MCF 10A (cell line): ENCODE measurements around the gene ZNF76. TPM values are rescaled to one million over a fixed set of nuclear protein-coding genes. Genes with fewer than 3 reads are reported as not detected.

Source experiments
- BruUV-seq: library from RNA; stranded (reverse); fragments of 400-500 nt; replicated peaks from 2 replicates; lab custom pipeline; 2021; lab: Mats Ljungman, UMichigan
- CTCF ChIA-PET: fragments of 300-600 bp; sonication (Branson Sonifier 250); formaldehyde crosslinking; extraction: SDS; loops from one replicate; lab custom pipeline; 2021; ENCODE audit warnings: antibody characterized with exemption, inconsistent platforms; lab: Yijun Ruan, JAX
- POLR2A ChIA-PET: fragments of 300-600, 350-650 bp; sonication (Branson Sonifier 250); formaldehyde crosslinking; extraction: SDS; loops from one replicate; lab custom pipeline; 2020; ENCODE audit warnings: antibody characterized with exemption, inconsistent platforms; lab: Yijun Ruan, JAX
- DNase-seq: peaks from one replicate; pipeline ENCODE4 v3.0.0-alpha.2; 2018; ENCODE audit not compliant: unreplicated experiment
- H3K27ac Mint-ChIP-seq: one replicate; pipeline ENCODE4 v1.8.0; 2022; ENCODE audit warnings: mild to moderate bottlenecking, low read depth, mixed read lengths; ENCODE audit not compliant: unreplicated experiment
- H3K27me3 Mint-ChIP-seq: one replicate; pipeline ENCODE4 v1.8.0; 2022; ENCODE audit warnings: mixed read lengths; ENCODE audit not compliant: insufficient read depth, unreplicated experiment
- H3K36me3 Mint-ChIP-seq: one replicate; pipeline ENCODE4 v1.8.0; 2022; ENCODE audit warnings: mild to moderate bottlenecking, moderate library complexity, mixed read lengths; ENCODE audit not compliant: insufficient read depth, unreplicated experiment
- H3K4me1 Mint-ChIP-seq: one replicate; pipeline ENCODE4 v1.8.0; 2022; ENCODE audit warnings: mixed read lengths; ENCODE audit not compliant: insufficient read depth, unreplicated experiment
- H3K4me3 Mint-ChIP-seq: one replicate; pipeline ENCODE4 v1.8.0; 2022; ENCODE audit warnings: mild to moderate bottlenecking, moderate library complexity, mixed read lengths; ENCODE audit not compliant: unreplicated experiment
- H3K9me3 Mint-ChIP-seq: one replicate; pipeline ENCODE4 v1.8.0; 2022; ENCODE audit warnings: mixed read lengths; ENCODE audit not compliant: unreplicated experiment
- intact Hi-C: fragments of 100-400 bp; cut with micrococcal nuclease; formaldehyde crosslinking; loops from 2 replicates; pipeline ENCODE4 v1.14.1; 2022
- total RNA-seq: library from RNA; stranded (reverse); gene quantifications from 2 replicates; pipeline ENCODE4 v1.2.3, GENCODE V29; 2022
- TF ChIP-seq, protein P1 (sequence below): fragments of 200-600 bp; IDR thresholded peaks from one replicate; pipeline ENCODE4 v1.8.0; 2022; ENCODE audit warnings: antibody characterized with exemption, mild to moderate bottlenecking; ENCODE audit not compliant: unreplicated experiment

Gene ZNF76
- total RNA-seq, 1 experiment from 2014 or later: 28.0 TPM

DNA sequence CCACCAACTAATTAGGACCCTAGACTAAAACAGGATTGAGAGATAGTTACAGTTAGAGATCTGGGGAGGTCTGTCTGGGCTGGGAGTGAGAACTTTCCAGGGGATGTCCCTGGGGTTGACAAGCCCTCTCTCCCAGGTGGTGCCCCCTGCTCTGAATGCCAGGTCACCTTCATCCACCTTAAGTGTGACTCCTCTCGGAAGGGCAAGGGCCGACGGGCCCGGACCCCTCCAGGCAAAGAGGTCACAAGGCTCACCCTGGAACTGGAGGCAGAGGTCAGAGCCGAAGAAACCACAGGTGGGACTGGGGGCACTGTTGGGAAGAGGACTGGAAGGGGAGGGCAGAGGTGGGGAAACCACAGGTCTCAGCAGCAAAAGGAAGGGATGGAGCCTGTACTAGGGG lies 17.0 kb upstream of the ZNF76 start:
- TF ChIP-seq, protein P1, sequence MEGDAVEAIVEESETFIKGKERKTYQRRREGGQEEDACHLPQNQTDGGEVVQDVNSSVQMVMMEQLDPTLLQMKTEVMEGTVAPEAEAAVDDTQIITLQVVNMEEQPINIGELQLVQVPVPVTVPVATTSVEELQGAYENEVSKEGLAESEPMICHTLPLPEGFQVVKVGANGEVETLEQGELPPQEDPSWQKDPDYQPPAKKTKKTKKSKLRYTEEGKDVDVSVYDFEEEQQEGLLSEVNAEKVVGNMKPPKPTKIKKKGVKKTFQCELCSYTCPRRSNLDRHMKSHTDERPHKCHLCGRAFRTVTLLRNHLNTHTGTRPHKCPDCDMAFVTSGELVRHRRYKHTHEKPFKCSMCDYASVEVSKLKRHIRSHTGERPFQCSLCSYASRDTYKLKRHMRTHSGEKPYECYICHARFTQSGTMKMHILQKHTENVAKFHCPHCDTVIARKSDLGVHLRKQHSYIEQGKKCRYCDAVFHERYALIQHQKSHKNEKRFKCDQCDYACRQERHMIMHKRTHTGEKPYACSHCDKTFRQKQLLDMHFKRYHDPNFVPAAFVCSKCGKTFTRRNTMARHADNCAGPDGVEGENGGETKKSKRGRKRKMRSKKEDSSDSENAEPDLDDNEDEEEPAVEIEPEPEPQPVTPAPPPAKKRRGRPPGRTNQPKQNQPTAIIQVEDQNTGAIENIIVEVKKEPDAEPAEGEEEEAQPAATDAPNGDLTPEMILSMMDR: no peak
- no peaks in the 10 kb centered on the region for H3K9me3 Mint-ChIP-seq
- H3K4me3 Mint-ChIP-seq: no peak overlapping the region
- peak overlapping the region; percentile 73 for H3K27ac Mint-ChIP-seq
- BruUV-seq: no TSS peak
- intact Hi-C loops: no loop called here
- no peaks in the 10 kb centered on the region for H3K27me3 Mint-ChIP-seq
- peaks cover 11% of the 10 kb centered on the region for H3K4me1 Mint-ChIP-seq
- POLR2A ChIA-PET: interaction anchor here (0.6 kb wide), 2 partner anchors 722 to 1279 kb away, joined by 3 read pairs; no protein-coding TSS in a partner anchor
- CTCF ChIA-PET: interaction anchor here (0.6 to 5.0 kb wide), 10 partner anchors 7 to 745 kb away, joined by 3 to 80 read pairs (median 13); no protein-coding TSS in a partner anchor
- DNase-seq: no peak
- no peaks in the 10 kb centered on the region for H3K36me3 Mint-ChIP-seq

DNA sequence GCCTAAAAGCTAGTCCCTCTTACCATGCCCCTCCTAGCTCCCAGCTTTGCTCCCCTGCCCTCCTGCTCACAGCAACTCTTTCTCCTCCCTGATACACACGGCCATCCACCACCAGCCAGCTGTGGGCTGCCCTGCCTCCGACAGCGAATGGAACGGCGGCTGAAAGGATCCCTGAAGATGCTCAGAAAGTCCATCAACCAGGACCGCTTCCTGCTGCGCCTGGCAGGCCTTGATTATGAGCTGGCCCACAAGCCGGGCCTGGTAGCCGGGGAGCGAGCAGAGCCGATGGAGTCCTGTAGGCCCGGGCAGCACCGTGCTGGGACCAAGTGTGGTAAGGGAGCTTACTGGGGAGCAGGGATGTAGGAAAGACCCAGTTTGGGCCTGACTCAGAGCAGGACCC lies 16.6 kb upstream of the ZNF76 start:
- CTCF ChIA-PET: interaction anchor here (0.5 to 5.0 kb wide), 7 partner anchors 9 to 300 kb away, joined by 3 to 80 read pairs (median 4); no protein-coding TSS in a partner anchor
- Mint-ChIP-seq H3K27ac (no peak overlapping the region), H3K9me3 (no peaks in the 10 kb centered on the region), H3K4me3 (no peak overlapping the region), H3K27me3 (no peaks in the 10 kb centered on the region), H3K4me1 (peaks cover 11% of the 10 kb centered on the region), H3K36me3 (no peaks in the 10 kb centered on the region)
- no TSS peak for BruUV-seq
- DNase-seq: no peak
- TF ChIP-seq, protein P1: no peak
- intact Hi-C loops: no loop called here
- POLR2A ChIA-PET: interaction anchor here (0.6 kb wide), 2 partner anchors 81 to 722 kb away, joined by 3 read pairs; no protein-coding TSS in a partner anchor

DNA sequence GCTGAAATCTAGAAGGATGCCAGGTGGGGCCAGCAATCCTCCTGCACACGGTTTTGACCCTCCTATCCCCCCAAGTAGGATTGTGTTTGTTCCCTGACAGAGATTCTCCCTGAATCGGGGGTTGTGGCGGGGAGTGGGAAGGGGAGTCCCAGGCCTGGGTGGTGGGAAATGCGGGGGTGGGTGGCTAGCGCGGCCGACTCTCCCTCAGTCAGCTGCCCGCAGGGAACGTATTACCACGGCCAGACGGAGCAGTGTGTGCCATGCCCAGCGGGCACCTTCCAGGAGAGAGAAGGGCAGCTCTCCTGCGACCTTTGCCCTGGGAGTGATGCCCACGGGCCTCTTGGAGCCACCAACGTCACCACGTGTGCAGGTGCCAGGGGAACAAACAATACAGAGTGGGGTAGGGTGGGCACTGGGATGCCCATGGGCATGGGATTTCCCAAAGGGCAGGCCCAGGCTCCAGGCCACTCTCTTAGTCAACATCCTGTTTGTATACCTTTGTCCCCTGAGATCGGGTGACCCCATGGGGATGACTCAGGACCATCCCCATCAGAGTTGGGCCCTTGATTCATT lies 16.1 kb upstream of the ZNF76 start:
- TF ChIP-seq, protein P1: no peak
- H3K4me3 Mint-ChIP-seq: no peak overlapping the region
- POLR2A ChIA-PET: interaction anchor here (0.6 kb wide), 1 partner anchor 82 kb away, joined by 3 read pairs; no protein-coding TSS in a partner anchor
- CTCF ChIA-PET: interaction anchor here (0.5 to 5.0 kb wide), 8 partner anchors 8 to 300 kb away, joined by 3 to 80 read pairs (median 4); no protein-coding TSS in a partner anchor
- no peaks in the 10 kb centered on the region for H3K36me3 Mint-ChIP-seq
- H3K4me1 Mint-ChIP-seq: peaks cover 11% of the 10 kb centered on the region
- BruUV-seq: no TSS peak
- H3K9me3 Mint-ChIP-seq: no peaks in the 10 kb centered on the region
- no peak for DNase-seq
- no peaks in the 10 kb centered on the region for H3K27me3 Mint-ChIP-seq
- intact Hi-C loops: no loop called here
- H3K27ac Mint-ChIP-seq: no peak overlapping the region

DNA sequence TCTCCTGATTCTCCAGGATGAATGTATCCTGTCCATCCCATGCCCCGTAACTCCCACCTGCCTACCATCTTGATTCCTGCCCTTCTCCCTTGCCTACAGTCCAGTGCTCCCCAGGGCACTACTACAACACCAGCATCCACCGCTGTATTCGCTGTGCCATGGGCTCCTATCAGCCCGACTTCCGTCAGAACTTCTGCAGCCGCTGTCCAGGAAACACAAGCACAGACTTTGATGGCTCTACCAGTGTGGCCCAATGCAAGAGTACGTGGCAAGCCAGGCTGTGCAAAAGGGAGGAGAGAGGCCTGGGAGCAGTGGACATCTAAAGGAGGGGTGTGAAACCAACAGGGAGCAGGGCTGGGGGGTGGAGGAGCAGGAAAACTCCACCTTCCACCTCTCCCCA lies 15.0 kb upstream of the ZNF76 start:
- Mint-ChIP-seq H3K4me3 (no peak overlapping the region), H3K27ac (peak overlapping the region; percentile 44), H3K4me1 (peaks cover 16% of the 10 kb centered on the region), H3K36me3 (no peaks in the 10 kb centered on the region), H3K27me3 (no peaks in the 10 kb centered on the region), H3K9me3 (no peaks in the 10 kb centered on the region)
- CTCF ChIA-PET: interaction anchor here (0.7 to 1.0 kb wide), 2 partner anchors 17 to 99 kb away, joined by 3 to 4 read pairs; no protein-coding TSS in a partner anchor
- POLR2A ChIA-PET: interaction anchor here (1.1 kb wide), 1 partner anchor 11 kb away, joined by 5 read pairs; no protein-coding TSS in a partner anchor
- no peak for DNase-seq
- intact Hi-C loops: no loop called here
- BruUV-seq: no TSS peak
- TF ChIP-seq, protein P1: no peak
